Measurements from ENCODE around the gene DUS4L.

The DUS4L gene

GRCh38 chr7:107579885-107580715 is 16.3 kb downstream of the DUS4L start, which contains the start of gene BCAP29:
BCAP29 (plus strand) TSS chr7:107580246; CDS start chr7:107580773, 527 bp downstream.
- DNase-seq (ENCODE audit: low read depth), result no peak
- peak; percentile 52 for TF ChIP-seq CTCF (IDR thresholded peaks at IDR 0.05; ENCODE audit: control insufficient read depth, extremely low read depth, insufficient read depth)

GRCh38 chr7:107580716-107581383 is 17.1 kb downstream of the DUS4L start:
- no peak for DNase-seq (ENCODE audit: low read depth)
- H3K4me3 ChIP-seq (ENCODE audit: low read depth, low read length), result peak overlapping the region; percentile 62
- no peak for TF ChIP-seq CTCF (IDR thresholded peaks at IDR 0.05; ENCODE audit: control insufficient read depth, extremely low read depth, insufficient read depth)

More at GRCh38 chr7:107579885-107580715, 16.3 kb downstream of the DUS4L start, which contains the start of gene BCAP29:
- peak within 1 kb of the TSS; percentile 62 for H3K4me3 ChIP-seq (ENCODE audit: low read depth, low read length)

- no peak for TF ChIP-seq CTCF (IDR thresholded peaks at IDR 0.05; ENCODE audit: control insufficient read depth, extremely low read depth, insufficient read depth)
- no peak for DNase-seq (ENCODE audit: low read depth)
- H3K4me3 ChIP-seq (ENCODE audit: low read depth, low read length), result peak overlapping the region; percentile 62
Observed at GRCh38 chr7:107581387-107582013, 17.7 kb downstream of the DUS4L start.

GRCh38 chr7:107582875-107583274 is 19.1 kb downstream of the DUS4L start:
- no peak for TF ChIP-seq CTCF (IDR thresholded peaks at IDR 0.05; ENCODE audit: control insufficient read depth, extremely low read depth, insufficient read depth)
- DNase-seq (ENCODE audit: low read depth), result no peak
- no peak overlapping the region for H3K4me3 ChIP-seq (ENCODE audit: low read depth, low read length)

- DNase-seq (ENCODE audit: low read depth), result no peak
- no peak for TF ChIP-seq CTCF (IDR thresholded peaks at IDR 0.05; ENCODE audit: control insufficient read depth, extremely low read depth, insufficient read depth)
- no peak overlapping the region for H3K4me3 ChIP-seq (ENCODE audit: low read depth, low read length)
Observed at GRCh38 chr7:107584716-107585115, 20.9 kb downstream of the DUS4L start.

- no peak for TF ChIP-seq CTCF (IDR thresholded peaks at IDR 0.05; ENCODE audit: control insufficient read depth, extremely low read depth, insufficient read depth)
- DNase-seq (ENCODE audit: low read depth), result no peak
- H3K4me3 ChIP-seq (ENCODE audit: low read depth, low read length), result no peak overlapping the region
Observed at GRCh38 chr7:107588529-107589130, 24.9 kb downstream of the DUS4L start.
